22Rv1 (cell line): ENCODE data around the gene COL5A1.

Source experiments
- CTCF ChIP-seq: fragments of 450-650 bp; IDR thresholded peaks from 2 replicates; pipeline ENCODE4 v1.5.1; 2017; ENCODE audit warnings: mild to moderate bottlenecking
- ZFX ChIP-seq: fragments of 450-650 bp; IDR thresholded peaks from 2 replicates; pipeline ENCODE4 v1.6.1; 2017; ENCODE audit warnings: antibody characterized with exemption, borderline replicate concordance

- TF ChIP-seq CTCF (no peak), ZFX (no peak)
Observed at GRCh38 chr9:134846699-134847098, 205.1 kb downstream of the COL5A1 start.
